NCI-H748 (cell line): ENCODE measurements around the gene SYCP2.

Experiments used
- DNase-seq: peaks from one replicate; lab custom pipeline; 2025; ENCODE audit not compliant: unreplicated experiment; lab: John Stamatoyannopoulos, UW

The SYCP2 gene

DNA sequence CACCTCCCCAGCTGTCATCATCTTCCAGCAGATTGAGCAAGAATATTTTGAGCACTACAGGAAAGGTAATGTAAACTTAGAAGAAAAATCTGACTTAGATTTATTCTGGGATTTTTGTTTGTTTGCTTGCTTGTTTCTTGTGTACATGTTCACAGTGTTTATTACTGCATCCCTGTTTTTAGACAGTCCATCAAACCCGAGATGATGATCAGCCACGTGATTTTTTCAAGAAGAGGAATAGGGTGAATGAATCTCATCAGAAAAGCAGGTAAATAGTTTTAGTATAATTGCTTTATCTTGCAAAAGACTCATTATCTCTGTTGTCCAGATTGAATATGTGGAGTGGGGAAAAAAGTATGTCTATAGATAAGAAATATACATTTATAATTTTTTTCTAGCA, 8.8 kb upstream of the SYCP2 start:
- DNase-seq: no peak

DNA sequence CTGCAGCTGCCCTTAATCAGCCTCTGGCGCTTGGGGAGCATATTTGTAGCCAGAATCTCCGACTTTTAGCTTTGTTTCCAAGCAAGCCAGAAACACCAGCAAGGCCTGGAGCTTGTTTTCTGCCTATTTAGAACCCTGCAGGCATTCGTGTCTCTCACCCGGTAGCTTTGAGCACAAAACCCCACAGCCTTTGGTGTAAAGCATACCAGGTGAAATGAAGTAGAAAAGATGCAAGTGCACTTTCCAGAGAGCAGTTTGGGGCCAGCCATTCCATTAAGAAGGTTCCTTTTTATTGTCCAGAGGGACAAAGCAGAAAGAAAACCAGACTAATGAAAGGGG, 7.5 kb upstream of the SYCP2 start:
- no peak for DNase-seq

DNA sequence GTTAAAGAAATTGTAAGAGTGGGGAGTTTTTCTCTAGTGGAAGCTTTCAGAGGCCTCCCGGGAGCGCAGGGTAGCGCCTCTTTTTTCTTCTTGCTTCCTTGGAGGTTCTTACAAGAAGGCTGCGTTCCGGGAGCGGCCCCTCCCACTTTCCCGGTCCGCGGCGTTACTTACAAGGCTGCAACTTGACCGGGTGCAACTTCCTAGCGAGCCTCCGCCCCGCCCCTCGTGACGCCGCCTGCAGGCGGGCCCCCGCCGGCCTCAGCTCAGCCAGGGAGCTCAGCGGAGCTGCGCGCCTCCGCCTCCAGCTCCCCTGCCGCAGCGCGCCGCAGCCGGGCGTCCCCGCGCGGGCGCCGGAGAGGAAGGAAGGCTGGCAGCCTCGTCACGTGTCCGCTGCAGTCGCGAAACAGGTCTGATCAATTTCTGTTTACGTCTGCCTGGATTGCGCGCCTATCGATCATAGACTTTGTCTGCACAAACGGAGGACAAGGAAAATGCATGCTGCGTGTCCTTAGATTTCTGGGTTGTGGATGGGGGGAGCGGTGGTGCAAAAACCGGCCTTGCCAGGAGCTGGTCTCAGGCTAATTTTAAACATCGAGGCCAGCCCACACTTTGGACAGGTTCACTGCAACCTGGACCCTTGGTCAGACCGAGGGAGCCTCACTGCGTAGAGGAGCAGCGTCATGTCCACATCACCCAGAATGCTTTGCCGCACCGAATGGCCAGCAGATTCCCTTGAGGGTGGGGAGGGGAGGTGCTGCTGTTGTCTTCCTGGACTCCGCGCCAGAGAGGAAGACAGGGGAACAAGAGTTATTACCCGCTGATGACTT, 6.9 kb upstream of the SYCP2 start, which contains the start of the genes FAM217B and PPP1R3D:
TSS of gene FAM217B (plus strand) at position 261 of the 827 bp plus-strand sequence. CDS start 3,555 bp downstream, outside the sequence.
TSS of gene PPP1R3D (minus strand) at position 177 of the 827 bp plus-strand sequence. CDS start 374 bp downstream, outside the sequence.
- peak; percentile 88 for DNase-seq

DNA sequence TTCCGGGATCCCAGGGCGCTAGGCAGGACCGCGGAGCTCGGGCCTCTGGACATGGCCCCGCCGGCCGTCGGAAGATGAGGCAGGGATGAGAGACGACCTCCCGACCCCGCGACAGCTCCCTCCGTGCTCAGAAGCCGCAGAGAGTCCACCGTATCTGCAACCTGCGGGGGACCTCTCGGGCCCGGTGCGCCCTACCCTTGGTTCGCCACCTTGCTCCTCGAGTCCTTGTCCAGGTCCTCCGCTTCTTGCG, 6.4 kb upstream of the SYCP2 start:
- DNase-seq: no peak

DNA sequence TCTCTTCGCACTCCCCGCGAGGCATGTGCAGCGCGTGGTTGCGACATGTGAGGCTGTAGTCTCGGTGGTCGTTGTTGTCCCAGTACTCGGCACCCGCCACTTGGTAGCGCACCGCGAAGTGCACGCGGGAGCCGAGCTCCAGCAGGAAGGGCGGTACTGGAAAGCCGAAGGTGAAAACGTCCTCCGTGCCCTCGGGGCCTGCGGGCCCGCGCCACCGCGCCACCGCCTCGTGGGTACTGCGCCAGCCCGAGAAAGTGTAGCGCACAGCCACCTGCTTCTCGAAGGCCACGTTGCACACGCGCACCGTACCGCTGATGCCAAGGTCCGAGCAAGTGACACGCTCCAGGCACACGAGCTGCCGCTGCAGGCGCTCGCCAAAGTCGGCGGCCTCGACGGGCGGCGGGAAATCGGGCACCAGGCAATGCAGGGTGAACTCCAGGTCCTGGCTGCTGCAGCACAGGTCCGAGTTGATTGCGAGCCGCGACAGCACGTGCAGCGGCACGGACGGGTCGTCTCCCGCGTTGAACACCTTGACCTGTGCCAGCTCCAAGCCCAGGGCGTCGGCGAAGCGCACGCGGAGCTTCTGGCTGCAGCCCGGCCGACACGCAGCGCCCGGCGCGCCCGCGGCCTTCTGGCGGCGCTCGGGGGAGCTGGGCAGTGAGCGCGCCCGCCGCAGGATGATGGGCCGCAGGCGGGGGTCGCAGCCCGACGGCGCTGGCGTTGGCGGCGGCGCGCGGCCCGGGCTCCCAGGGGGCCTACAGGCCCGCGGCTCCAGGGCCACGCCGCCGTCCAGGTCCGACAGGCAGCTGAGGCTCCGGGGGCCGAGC, 5.8 kb upstream of the SYCP2 start:
- no peak for DNase-seq

DNA sequence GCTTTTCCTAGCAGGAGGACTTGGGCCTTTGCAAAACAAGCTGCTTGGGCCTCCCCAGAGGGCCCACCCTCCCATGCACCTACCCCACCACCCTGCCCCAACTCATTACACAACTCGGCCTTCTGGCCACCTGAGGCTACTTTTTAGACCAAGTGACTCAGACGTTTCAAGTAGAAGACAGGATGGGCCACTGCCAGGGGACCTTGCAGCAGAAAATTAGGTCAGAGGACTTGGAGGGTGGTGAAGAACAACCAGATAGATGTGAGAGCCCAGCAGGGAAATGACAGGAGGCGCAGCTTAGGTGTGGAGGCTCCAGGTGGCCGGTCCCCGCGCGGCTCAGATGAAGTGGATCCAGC, 5.2 kb upstream of the SYCP2 start:
- DNase-seq: no peak

DNA sequence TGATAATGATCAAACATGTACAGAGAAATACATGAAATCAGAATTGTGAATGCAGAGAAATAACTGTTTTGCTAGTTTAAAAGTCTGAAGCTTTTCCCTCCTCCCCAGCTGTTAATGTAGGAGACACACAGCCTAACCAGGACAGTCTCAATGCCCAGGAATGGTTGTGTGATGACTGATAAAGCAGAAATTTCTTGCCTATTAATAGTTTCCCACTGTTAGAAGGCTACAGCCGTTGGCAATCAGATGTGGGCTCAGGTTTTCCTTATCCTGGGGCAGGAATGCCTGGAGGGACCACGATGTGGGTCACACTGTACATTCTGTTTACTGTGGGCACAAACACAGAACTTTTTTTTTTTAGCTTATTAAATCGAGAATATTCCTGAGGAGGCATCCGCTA, 4.8 kb upstream of the SYCP2 start:
- no peak for DNase-seq

DNA sequence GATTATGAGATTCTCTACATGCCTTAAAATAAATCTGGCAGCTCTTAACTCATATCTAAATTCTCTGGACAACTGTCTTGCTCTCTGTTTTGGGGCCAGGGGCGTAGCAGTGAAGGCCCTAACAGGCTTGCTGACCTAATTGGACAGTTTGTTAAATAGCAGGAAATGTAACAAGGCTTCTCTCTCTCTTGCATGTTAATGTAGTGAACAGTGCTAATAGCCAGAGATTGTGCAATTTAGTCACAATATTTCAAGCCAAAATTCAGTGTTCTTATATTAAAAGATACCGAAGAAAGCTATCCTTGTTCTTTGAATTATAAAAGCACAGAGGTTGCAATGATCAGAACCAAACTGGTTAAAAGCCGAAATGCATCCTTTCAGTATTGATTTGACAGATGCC, 3.7 kb upstream of the SYCP2 start:
- no peak for DNase-seq

DNA sequence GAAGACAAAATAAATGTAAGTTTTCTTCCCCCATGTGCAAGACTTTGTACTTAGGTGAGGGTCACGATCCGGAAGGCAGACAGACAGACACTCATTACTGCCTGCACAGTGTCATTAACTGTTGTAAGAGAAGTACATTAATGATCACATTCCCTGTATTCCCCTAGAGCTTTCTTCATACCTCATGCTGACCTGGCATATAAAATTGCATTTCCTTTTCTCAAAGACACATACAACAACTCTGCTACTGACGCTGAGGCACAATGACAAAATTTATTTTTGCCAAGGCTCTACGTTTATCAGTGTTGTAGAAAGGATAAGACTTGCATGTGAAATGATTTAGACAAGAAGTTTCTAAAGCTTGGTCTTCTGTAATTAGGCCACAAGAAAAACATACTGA, 3.0 kb upstream of the SYCP2 start:
- no peak for DNase-seq

DNA sequence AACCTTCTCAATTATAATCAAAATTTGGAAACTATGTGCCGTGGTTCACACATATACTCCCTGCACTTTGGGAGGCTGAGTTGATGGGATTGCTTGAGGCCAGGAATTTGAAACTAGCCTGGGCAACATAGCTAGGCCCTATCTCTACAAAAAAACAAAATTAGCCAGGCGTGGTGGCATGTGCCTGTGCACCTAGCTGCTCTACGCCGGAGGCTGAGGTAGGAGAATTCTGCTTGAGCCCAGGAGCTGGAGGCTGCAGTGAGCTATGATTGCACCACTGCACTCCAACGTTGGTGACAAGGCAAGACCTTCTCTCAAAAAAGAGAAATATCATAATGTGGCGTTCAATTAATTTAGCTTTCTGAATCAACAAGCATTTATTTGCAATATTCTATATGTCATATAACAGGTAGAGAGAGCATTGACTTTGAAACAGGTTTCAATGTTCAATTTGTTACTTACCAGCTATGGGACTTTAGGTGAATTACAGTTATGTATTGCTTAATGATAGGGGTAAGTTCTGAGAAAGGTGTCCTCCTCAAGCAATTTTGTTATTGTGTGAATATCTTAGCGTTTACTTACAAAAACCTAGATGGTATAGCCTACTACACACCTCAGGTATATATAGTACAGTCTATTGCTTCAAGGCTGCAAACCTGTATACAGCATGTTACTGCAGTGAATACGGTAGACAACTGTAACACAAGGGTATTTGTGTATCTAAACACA, 2.2 kb upstream of the SYCP2 start:
- DNase-seq: no peak

DNA sequence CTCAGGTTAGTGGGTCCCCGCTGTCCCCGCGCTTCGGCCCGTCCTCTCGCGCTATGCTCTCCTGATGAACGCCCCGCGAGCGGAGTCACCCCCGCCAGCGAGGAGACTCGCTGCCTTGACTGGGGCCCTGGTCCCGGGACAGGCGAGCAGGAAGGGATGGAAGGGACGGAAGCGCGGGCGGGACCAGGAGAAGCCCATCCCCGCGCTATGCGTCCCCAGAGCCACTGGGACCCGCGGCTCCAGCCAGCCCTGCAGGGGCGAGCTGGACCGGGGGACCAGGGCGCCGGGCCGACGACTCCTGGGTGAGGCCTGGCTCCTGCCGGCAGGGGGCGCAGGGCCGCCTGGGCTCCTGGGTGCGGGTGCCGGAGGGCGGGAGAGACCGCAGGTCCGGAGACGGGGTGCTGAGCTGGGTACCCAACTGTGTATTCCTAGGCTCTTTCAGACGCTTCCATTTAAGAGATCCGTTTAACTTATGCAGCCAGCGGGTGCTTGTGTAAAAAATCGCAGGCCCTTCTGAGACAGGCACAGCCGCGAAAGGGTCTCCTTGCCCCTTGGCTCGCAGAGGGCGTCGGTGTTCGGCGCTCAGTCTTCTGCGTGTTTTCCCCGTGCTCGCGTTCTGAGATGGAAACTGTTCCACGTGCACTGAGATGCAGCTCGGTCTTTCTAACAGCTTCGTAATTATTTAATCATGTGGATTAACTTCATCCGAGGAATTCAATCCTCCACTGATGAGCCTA, 580 bp upstream of the SYCP2 start:
- DNase-seq: peak; percentile 62

DNA sequence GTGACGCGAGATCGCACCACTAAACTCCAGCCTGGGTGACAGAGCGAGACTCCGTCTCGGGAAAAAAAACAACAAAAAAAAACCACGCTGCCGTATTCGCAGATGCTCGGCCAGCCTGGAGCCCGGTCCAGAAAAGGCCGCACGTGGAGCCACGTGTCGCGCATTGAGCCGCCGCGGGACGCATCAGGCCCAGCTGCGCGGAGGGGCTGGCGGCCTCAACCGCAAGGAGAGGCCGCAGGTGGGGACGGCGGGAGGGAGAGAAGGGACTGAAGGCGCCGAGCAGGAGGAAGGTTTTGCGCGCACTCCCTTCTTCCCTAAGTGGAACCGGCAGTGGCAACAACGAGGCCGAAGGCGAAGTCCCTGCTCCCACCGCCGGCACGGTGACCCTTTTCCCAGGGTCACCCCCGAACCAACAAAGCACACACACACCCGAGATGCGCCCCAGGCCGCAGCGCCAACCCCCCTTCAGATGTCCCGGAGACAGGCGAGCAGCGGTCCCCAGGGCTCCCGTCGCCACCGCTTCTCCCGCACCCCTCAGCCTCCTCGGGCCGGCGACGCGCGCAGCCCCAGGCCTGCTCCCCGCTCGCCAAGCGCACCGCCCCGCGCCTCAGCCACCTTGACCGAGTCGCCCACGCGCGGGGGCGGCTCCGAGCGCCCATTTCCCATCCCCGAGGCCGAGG, 681 bp downstream of the SYCP2 start:
- DNase-seq: no peak

DNA sequence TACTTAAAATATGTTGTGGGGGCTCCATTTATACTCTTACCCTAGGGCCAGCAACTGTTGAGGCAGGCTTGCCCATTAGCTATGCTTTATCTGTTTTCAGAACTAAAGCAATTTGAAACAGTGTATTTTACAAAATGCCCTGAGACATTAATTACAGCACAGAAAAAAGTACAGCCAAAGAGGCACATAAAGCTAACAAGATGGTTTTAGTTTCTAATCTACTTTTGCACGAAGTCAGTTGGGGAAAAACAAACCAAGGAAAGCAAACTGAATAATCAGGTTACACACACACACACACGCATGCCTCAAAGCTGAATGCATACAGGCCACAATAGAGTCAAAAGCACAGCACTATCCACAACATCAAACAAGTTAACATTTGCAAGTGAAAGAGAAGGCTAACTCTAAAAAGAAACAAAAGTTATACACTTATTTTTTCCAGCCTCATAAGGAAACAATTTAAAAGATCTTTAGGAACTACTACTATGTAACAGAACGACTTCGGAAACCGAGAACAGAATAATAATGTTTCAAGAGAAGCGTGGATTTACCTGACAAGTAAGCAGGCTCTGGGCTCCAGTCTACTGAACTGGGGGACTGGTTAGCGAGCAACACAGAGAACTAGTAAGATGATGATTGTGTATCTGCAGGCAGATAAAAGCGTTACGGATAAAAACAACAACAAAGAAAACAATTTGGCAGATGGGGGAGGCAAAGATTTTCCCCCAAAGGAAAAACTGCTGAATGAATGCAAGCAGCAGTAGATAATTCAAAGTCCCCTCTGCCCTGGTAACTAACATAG, 1.7 kb downstream of the SYCP2 start:
- no peak for DNase-seq

DNA sequence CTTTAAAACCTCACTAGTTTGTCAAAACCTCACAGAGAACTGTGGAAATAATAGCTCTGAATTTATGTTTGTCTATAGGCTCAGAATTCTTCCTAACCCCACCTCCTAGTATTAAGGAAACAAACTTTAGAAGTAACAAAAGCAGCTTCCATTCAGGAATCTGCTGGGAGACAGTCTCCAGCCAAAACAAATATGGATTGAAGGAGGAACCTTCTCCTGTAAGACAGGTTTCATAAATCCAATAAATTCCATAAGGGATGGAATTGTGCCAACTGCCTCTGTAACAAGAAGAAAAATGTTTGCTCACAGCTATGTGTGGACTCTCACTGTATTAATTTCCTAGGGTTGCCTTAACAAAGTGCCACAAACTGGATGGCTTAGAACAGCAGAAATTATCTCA, 7.5 kb downstream of the SYCP2 start:
- peak; percentile 2 for DNase-seq

DNA sequence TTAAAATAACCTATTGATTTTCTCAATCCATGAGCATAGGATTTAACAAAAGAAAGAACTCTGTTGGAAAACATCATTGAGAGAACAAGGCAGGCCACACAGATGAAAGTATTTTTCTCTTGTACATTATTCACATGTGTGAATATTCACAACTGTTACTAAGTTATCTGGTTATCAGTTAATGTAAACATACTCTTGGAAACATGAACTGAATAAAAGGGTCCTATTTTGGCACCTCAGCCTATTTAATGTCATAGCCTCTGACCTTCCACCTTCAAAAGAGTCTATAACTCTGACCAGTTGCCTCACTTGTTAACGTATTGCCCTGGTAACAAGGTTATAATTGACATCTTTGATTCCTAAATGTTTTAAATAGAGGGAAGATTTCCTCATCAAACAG, 8.1 kb downstream of the SYCP2 start:
- no peak for DNase-seq

DNA sequence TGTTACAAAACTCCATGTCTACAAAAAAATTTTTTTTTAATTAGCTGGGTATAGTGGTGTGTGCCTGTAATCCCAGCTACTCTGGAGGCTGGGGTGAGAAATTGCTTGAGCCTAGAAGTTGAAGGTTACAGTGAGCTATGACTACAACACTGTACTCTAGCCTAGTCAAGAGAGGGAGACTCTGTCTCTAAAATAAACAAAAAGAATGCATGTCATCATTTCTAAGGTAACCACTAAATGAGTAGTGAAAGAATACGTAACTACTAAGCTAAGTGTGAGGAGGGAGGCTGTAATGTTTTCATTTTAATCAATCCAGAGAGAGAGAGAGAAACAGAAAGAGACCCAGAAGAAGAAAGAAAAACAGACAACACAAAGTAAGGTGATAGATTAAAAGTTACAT, 9.9 kb downstream of the SYCP2 start:
- no peak for DNase-seq

DNA sequence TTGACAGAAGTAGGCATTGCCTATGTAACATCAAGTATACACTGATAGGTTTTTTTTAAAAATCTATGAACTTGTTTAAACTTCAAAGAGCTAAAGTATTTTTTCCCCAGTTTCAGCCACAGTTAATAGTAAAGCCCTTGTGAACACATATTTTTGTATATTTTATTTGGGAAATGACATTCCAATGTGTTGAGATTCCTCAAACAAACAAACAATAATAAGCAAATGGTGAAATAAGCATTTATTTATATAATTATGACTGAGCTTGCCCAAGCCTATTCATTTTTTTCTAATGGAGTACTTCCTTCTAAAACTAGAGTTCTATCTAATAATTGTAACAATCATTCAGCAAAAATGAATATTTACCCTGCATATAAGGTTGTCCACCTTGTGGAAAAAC, 12.5 kb downstream of the SYCP2 start:
- DNase-seq: no peak

DNA sequence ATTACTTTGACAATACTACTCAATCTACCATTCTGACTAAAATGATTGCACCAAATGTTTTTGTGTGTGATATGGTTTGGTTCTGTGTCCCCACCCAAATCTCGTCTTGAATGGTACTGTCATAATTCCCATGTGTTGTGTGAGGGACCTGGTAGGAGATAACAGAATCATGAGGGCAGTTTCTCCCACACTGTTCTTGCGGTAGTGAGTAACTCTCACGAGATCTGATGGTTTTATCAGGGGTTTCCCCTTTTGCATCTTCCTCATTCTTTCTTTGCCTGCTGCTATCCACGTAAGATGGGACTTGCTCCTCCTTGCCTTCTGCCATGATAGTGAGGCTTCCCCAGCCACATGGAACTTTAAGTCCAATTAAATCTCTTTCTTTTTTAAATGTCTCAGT, 20.8 kb downstream of the SYCP2 start:
- DNase-seq: no peak

DNA sequence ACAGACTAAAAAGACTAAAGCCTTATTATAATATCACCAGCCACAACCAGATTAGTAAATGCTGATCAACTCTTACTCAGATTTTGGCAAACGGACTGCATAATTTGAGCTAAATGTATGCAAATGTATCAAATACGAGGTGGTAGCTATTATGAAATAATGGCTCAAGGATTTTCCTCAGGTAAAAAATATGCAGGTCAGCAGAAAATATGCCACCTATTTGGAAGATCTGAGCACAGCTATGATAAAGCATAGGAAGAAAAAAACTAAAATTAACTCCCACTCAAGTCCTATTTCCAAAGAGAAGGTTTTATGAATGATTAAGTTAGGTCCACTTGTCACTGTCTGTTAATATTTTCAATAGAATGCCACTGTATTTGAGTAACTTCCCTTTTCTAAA, 22.4 kb downstream of the SYCP2 start:
- no peak for DNase-seq

DNA sequence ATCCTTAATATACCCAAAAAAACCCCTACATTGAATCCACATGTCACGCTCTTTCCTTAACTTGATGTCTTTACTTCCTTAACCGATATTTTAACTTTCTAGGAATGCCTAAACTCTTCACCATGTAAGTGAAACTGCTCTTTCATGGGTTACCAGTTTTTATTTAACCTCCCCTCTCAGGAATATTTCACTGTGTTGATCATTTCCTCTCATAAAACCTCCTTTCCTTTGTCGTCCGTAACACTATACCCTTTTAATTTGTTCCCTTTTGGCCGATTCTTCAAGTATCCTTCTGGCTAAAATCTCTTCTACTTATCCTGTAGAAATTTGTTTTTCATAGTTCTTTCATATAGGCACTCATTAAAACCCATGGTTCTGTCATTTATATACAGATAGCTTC, 24.6 kb downstream of the SYCP2 start:
- DNase-seq: no peak
